Endothelial cell (in vitro differentiated cells): ENCODE measurements around the gene USP10. TPM values are rescaled to one million over a fixed set of nuclear protein-coding genes. Genes with fewer than 3 reads are reported as not detected.

Source experiments
- DNase-seq: peaks from one replicate; pipeline ENCODE4 v3.0.0; 2021; ENCODE audit warnings: low spot score
- H3K27ac Mint-ChIP-seq: one replicate; pipeline ENCODE4 v1.8.0; 2021; ENCODE audit warnings: mixed read lengths, inconsistent platforms; ENCODE audit not compliant: unreplicated experiment
- H3K27me3 Mint-ChIP-seq: one replicate; pipeline ENCODE4 v1.8.0; 2021; ENCODE audit warnings: mild to moderate bottlenecking, moderate library complexity, mixed read lengths, inconsistent platforms; ENCODE audit not compliant: unreplicated experiment
- H3K36me3 Mint-ChIP-seq: one replicate; pipeline ENCODE4 v1.8.0; 2021; ENCODE audit warnings: mild to moderate bottlenecking, low read depth, mixed read lengths, inconsistent platforms; ENCODE audit not compliant: unreplicated experiment
- H3K4me1 Mint-ChIP-seq: one replicate; pipeline ENCODE4 v1.8.0; 2021; ENCODE audit warnings: mild to moderate bottlenecking, mixed read lengths, inconsistent platforms; ENCODE audit not compliant: unreplicated experiment
- H3K4me3 Mint-ChIP-seq: one replicate; pipeline ENCODE4 v1.8.0; 2021; ENCODE audit warnings: mild to moderate bottlenecking, mixed read lengths, inconsistent platforms; ENCODE audit not compliant: unreplicated experiment
- H3K9me3 Mint-ChIP-seq: one replicate; pipeline ENCODE4 v1.8.0; 2021; ENCODE audit warnings: mixed read lengths, inconsistent platforms; ENCODE audit not compliant: unreplicated experiment
- CTCF ChIP-seq: fragments of 200-600 bp; sonication (generic); IDR thresholded peaks from one replicate; pipeline ENCODE4 v1.5.0; 2021; ENCODE audit warnings: antibody characterized with exemption; ENCODE audit not compliant: unreplicated experiment
- total RNA-seq: library from RNA; stranded (reverse); fragmentation: NEBNext Ultra II Directional; extraction: Animal tissue kit (Norgen Biotek cat#: 25700); gene quantifications from one replicate; pipeline ENCODE4 v1.2.1, GENCODE V29; 2021; ENCODE audit not compliant: unreplicated experiment

Gene USP10
- total RNA-seq, 1 donor from 2014 or later, result 81.2 TPM

GRCh38 chr16:84699147-84699711 is 571 bp upstream of the USP10 start:
- DNase-seq, result no peak
- Mint-ChIP-seq H3K36me3 (peaks cover 5% of the 10 kb centered on the region), H3K9me3 (no peaks in the 10 kb centered on the region), H3K4me3 (peak overlapping the region; percentile 92), H3K27me3 (peaks cover 5% of the 10 kb centered on the region), H3K4me1 (peaks cover 23% of the 10 kb centered on the region), H3K27ac (peak overlapping the region; percentile 70)
- TF ChIP-seq CTCF, result no peak

- no peaks in the 10 kb centered on the region for H3K9me3 Mint-ChIP-seq
- TF ChIP-seq CTCF, result no peak
- DNase-seq, result no peak
- peaks cover 5% of the 10 kb centered on the region for H3K36me3 Mint-ChIP-seq
- H3K4me1 Mint-ChIP-seq, result peaks cover 23% of the 10 kb centered on the region
- H3K27ac Mint-ChIP-seq, result peak overlapping the region; percentile 88
- peak overlapping the region; percentile 99 for H3K4me3 Mint-ChIP-seq
- peaks cover 5% of the 10 kb centered on the region for H3K27me3 Mint-ChIP-seq
These were observed 873 bp downstream of the USP10 start for GRCh38 chr16:84700446-84701300.

GRCh38 chr16:84703681-84704080 is 3.9 kb downstream of the USP10 start:
- Mint-ChIP-seq H3K27ac (no peak overlapping the region), H3K36me3 (peaks cover 5% of the 10 kb centered on the region), H3K27me3 (peaks cover 4% of the 10 kb centered on the region), H3K4me1 (peaks cover 24% of the 10 kb centered on the region), H3K4me3 (peak overlapping the region; percentile 43), H3K9me3 (no peaks in the 10 kb centered on the region)
- TF ChIP-seq CTCF, result no peak
- DNase-seq, result no peak

GRCh38 chr16:84704253-84704652 is 4.5 kb downstream of the USP10 start:
- Mint-ChIP-seq H3K4me3 (no peak overlapping the region), H3K27ac (no peak overlapping the region), H3K27me3 (peaks cover 1% of the 10 kb centered on the region), H3K9me3 (no peaks in the 10 kb centered on the region), H3K4me1 (peaks cover 23% of the 10 kb centered on the region), H3K36me3 (peaks cover 1% of the 10 kb centered on the region)
- TF ChIP-seq CTCF, result no peak
- no peak for DNase-seq

- Mint-ChIP-seq H3K4me1 (peaks cover 15% of the 10 kb centered on the region), H3K36me3 (no peaks in the 10 kb centered on the region), H3K27ac (no peak overlapping the region), H3K4me3 (no peak overlapping the region), H3K9me3 (no peaks in the 10 kb centered on the region), H3K27me3 (no peaks in the 10 kb centered on the region)
- no peak for TF ChIP-seq CTCF
- no peak for DNase-seq
These were observed 7.1 kb downstream of the USP10 start for GRCh38 chr16:84706856-84707255.
